HepG2 (cell line): Measurements from ENCODE around the gene EMC9.

Experiments used
- ATF7 ChIP-seq, 2 experiments: fragments of 450-650 bp in 1 of 2; sonication (generic) in 1 of 2; formaldehyde crosslinking in 1 of 2; IDR thresholded peaks; 2 replicates each; pipeline versions ENCODE4 v1.4.0 to v1.6.1; 2016 to 2020; ENCODE audit warnings: antibody characterized with exemption in 1 of 2, mild to moderate bottlenecking in 1 of 2, missing genetic modification reagents in 1 of 2
- JUNB ChIP-seq: sonication (generic); formaldehyde crosslinking; IDR thresholded peaks from 2 replicates; pipeline ENCODE4 v1.8.0; 2022; ENCODE audit warnings: missing genetic modification reagents, mild to moderate bottlenecking, borderline replicate concordance
- NFYC ChIP-seq: IDR thresholded peaks from 2 replicates; pipeline ENCODE4 v1.6.1; 2016; ENCODE audit warnings: missing genetic modification reagents, missing compliant biosample characterization

- no peak for TF ChIP-seq JUNB (CRISPR knock-in tag)
- TF ChIP-seq NFYC (CRISPR knock-in tag) = no peak
- no peak for TF ChIP-seq ATF7 (IDR thresholded peaks at IDR 0.05)
- TF ChIP-seq ATF7 (CRISPR knock-in tag; IDR thresholded peaks at IDR 0.05) = no peak
Measured at GRCh38 chr14:24092110-24092504, 49.3 kb downstream of the EMC9 start.
